HG03439 (cell line): Measurements from ENCODE around the gene DNAJA3.

Source experiments
- ATAC-seq: cut with Tn5 transposase; IDR thresholded peaks from one replicate; pipeline ENCODE4 v1.9.1; 2021; ENCODE audit warnings: mild to moderate bottlenecking, moderate library complexity; ENCODE audit not compliant: unreplicated experiment

DNAJA3 gene

DNA sequence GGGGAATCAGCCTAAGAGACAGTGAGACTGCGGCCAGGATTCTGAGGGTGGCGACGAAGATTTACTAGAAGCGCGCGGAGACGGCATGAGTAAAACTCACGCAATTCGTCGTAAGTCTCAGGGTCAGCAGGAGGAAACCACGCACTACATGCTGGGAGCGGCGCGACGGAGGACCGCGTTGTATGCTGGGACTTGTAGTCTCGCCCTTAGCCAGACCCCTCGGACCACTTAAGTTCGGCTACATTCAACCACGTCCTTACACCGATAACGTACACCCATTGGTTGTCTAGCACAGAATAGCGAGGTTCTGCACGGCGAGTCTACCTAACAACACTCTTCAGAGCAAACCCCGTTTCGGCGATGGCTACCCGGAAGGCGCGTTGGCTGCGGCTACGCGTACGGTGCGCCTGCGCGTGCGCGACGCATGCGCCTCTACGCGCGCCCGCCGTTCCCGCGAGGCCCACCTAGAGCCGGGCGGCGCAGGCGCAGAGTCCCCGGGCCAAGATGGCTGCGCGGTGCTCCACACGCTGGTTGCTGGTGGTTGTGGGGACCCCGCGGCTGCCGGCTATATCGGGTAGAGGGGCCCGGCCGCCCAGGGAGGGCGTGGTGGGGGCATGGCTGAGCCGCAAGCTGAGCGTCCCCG lies at the start of gene DNAJA3:
TSS of gene DNAJA3 (plus strand) at position 491 of the 643 bp plus-strand sequence. CDS start at position 505, 14 bp downstream.
- peak; percentile 90 for ATAC-seq

DNA sequence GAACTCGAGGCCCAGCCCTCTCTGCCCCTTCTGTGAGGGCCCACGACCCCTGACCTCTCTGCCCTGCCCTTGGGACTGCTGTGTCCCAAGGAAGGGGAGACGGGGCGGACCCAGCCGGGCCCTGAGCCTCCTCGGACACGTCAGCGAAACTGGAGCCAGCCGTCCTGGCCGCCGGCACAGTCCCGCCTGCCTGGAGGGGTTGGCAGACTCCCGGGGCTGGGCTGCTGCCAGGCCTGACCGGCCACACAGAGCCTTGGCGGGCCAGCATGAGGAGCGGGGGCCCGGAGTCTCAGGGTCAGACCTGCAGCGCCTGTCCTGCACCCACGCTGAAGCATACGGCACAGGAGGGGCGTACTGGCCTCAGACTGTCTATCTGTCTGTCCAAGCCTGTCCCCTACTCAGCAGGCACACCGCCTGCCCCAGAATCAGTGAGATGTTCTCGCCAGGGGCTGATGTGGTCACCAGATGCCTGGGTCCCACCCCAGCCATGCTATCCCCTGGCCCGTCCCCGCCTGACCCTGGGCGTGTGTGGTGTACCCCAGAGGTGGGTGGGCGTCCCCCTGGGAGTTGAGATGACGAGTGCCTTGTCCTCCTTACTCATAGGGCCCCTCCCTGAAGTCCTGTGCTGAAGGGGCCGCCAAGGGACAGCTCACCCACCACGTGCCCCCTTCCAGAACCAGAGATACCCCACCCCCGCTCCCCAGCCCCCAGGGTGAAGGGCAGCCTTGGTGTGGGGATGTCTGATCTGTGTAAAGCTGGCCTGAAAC lies 49.4 kb upstream of the DNAJA3 start:
- no peak for ATAC-seq

DNA sequence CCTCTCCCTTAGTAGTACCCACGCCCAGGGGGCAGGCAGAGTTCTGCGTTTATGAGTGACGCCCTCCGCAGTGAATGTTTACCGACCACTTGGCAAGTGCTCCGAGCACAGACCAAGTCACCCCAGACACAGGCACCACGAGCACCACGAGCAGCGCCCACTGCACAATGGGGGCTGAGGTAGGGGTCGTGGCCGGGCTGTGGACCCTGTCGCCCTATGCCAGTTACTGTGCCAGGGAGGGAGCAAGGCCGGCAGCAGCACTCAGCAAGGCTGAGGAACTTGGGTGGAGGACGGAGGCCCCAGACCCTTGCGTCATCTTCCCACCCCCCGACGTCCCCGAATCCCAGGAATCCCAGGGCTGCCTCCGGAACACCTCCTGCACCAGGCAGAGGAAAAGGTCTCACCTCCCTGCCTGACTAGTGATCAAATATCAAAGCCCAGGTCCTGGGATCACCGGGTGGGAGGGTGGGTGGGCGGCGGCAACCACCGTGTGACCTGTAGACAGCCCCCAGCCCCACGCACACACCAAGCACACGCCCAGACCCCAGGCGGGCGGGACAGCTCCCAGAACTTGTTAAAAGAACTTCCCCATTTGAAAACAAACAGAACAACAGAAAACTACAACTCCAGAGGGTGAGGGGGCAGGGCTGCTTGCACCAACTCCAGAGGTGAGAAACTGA lies 48.6 kb upstream of the DNAJA3 start:
- no peak for ATAC-seq

DNA sequence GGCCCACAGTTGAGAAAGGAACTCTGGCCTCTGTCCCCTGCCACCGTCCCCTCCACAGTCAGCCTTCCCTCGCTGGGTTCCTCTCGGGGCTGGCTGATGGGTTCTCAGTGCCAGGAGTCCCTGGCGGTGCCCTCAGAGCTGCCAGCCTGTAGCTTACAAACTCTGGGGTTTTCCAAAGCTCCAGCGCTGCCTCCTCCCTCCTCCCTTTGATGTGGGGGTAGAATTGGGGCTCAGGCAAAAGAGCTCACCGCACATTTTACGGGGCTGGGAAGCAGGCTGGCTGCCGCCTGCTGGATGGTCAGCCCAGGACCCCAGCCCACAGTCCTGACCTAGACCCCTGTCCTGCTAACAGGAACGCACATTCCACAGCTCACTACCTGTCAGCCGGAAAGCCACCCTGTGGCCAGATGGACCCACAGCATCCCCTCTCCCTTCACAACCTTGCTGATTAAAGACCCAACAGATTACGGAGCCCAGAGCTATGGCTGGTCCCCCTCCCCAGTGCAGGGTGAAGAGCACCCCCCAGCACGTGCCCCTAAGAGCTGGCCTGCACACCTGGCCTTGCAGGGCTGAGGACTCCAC lies 48.0 kb upstream of the DNAJA3 start:
- no peak for ATAC-seq

DNA sequence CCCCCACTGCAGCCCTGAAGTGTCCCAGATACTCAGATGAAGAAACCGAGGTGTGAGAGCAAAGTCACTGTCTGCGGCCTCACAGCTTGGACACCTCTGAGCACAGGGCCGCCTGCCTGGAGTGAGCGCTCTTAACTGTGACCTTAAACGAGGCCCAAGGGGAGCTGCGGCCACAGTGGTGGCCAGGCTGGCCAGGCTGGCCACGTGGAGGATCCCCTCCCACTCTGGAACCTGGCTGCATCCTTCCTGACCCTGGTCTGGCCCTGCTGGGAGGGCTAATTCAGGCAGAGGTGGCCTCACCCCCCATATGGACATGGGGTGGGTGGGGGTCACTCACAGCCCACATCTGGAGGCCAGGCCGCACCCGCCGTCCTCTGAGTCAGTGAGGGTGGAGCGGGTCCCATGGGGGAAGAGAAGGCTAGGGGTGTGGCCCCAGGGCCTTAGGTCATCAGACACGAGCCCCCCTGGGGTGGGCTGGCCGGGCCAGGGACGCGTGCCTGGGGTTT lies 47.5 kb upstream of the DNAJA3 start:
- no peak for ATAC-seq

DNA sequence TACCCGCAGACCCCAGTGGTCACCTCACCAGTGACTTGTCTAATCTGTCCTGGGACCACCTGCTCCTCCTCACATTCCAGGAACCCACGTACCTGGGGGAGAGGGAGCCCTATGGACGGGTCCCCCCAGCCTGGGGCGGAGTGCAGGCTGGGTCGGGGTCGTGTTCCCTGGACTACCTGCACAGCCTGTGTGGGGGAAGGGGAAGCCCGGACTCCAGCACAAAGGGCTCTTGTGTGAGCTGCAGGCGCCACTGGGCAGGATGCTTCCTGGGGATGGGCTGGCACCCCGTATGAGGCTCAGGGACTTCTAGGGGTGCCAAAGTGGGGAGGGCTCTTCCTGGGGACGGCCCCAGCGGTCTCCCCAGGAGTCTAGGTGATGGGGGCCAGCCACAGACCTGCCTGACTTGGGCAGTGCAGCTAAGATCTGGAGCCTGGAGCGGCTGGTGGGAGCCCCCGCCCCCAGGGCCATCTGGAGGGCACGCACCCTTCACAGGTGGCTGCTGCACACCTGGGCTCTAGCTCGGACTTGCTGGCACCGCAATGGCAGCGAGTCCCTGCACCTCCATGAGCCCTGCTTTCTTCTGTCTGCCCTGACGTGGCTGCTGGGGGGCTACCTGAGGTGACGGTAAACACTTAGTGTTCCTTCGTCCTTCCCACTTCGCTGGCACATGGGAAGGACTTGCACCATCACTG lies 46.5 kb upstream of the DNAJA3 start:
- no peak for ATAC-seq

DNA sequence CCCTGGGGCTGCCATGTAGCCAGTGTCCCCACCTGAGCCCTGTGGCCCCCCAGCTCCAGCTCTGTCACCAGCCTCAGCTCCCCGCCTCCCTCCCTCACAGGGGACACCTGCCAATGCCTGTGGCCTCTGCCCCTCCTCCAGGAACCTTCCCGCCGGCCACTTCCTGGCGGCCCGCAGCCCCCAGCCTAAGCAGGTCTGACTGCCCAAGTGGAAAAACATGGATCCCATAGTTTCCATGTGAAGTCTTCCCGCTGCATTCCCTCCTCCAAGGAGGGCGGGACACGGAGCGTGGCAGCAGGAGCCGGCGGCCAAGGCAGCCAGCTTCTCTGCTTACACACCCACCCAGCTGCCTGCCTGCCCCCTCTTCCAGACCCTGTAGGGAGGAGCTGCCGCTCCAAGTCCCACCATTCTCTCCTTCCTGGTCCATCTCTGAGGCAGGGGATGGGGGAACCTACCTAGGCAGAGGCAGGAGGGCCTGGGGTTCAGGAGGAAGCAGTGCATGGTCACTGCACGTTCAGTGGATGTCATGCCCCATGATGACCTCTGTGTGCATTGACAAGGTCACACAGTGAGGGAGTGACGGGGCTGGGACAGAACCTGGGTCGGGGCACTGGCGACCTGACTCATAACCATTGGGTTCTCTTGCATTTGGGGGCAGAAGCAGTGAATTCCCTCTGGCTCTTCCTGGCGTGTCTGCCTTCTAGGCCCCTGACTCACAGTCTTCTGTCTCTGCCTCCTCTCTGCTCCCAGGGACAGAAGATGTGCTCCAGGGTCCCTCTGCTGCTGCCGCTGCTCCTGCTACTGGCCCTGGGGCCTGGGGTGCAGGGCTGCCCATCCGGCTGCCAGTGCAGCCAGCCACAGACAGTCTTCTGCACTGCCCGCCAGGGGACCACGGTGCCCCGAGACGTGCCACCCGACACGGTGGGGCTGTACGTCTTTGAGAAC lies 45.3 kb upstream of the DNAJA3 start:
- ATAC-seq: no peak

DNA sequence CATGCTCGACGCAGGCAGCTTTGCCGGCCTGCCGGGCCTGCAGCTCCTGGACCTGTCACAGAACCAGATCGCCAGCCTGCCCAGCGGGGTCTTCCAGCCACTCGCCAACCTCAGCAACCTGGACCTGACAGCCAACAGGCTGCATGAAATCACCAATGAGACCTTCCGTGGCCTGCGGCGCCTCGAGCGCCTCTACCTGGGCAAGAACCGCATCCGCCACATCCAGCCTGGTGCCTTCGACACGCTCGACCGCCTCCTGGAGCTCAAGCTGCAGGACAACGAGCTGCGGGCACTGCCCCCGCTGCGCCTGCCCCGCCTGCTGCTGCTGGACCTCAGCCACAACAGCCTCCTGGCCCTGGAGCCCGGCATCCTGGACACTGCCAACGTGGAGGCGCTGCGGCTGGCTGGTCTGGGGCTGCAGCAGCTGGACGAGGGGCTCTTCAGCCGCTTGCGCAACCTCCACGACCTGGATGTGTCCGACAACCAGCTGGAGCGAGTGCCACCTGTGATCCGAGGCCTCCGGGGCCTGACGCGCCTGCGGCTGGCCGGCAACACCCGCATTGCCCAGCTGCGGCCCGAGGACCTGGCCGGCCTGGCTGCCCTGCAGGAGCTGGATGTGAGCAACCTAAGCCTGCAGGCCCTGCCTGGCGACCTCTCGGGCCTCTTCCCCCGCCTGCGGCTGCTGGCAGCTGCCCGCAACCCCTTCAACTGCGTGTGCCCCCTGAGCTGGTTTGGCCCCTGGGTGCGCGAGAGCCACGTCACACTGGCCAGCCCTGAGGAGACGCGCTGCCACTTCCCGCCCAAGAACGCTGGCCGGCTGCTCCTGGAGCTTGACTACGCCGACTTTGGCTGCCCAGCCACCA lies 44.4 kb upstream of the DNAJA3 start:
- ATAC-seq: no peak

DNA sequence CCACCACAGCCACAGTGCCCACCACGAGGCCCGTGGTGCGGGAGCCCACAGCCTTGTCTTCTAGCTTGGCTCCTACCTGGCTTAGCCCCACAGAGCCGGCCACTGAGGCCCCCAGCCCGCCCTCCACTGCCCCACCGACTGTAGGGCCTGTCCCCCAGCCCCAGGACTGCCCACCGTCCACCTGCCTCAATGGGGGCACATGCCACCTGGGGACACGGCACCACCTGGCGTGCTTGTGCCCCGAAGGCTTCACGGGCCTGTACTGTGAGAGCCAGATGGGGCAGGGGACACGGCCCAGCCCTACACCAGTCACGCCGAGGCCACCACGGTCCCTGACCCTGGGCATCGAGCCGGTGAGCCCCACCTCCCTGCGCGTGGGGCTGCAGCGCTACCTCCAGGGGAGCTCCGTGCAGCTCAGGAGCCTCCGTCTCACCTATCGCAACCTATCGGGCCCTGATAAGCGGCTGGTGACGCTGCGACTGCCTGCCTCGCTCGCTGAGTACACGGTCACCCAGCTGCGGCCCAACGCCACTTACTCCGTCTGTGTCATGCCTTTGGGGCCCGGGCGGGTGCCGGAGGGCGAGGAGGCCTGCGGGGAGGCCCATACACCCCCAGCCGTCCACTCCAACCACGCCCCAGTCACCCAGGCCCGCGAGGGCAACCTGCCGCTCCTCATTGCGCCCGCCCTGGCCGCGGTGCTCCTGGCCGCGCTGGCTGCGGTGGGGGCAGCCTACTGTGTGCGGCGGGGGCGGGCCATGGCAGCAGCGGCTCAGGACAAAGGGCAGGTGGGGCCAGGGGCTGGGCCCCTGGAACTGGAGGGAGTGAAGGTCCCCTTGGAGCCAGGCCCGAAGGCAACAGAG lies 43.5 kb upstream of the DNAJA3 start:
- no peak for ATAC-seq

DNA sequence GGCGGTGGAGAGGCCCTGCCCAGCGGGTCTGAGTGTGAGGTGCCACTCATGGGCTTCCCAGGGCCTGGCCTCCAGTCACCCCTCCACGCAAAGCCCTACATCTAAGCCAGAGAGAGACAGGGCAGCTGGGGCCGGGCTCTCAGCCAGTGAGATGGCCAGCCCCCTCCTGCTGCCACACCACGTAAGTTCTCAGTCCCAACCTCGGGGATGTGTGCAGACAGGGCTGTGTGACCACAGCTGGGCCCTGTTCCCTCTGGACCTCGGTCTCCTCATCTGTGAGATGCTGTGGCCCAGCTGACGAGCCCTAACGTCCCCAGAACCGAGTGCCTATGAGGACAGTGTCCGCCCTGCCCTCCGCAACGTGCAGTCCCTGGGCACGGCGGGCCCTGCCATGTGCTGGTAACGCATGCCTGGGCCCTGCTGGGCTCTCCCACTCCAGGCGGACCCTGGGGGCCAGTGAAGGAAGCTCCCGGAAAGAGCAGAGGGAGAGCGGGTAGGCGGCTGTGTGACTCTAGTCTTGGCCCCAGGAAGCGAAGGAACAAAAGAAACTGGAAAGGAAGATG lies 42.8 kb upstream of the DNAJA3 start:
- ATAC-seq: no peak

DNA sequence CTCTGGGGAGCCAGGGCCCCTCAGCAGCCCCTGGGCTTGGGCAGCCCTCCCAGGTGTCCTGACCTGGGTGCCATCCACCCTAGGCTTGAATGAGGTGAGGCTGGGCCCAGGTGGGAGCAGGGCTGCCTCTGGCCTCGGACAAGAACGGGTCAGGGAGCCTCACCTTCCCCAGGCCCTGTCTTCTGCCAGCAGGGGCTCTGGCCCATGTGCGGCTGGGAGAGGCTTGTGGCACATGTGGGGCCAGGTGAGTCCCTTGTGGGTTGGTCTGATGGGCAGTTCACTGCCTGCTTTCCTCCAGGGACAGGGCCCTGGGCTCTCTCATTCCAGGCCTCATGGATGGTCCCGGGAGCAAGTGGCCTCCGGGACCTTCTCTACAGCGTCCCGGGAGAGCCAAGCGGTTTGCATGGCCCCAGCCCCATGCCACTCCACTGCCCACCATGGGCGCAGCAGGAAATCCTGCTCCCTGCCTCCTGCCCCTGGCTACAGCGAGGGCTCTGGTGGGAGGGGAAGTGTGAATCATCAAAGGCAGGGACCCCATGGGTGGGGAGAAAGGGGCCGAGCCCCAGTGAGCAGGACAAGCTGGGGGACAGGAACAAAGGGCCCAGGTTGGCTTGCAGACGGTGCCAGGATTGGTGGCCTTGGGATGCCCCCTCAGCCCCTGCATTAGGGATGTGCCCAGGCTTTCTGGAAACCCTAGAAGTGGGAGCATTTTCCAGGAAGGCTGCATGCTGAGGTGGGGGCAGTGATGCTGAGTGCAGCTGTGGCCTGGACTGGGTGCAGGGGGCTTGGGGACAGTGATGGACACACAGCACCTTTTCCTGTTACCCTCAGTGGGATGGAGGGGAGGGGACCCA lies 41.9 kb upstream of the DNAJA3 start:
- ATAC-seq: no peak

DNA sequence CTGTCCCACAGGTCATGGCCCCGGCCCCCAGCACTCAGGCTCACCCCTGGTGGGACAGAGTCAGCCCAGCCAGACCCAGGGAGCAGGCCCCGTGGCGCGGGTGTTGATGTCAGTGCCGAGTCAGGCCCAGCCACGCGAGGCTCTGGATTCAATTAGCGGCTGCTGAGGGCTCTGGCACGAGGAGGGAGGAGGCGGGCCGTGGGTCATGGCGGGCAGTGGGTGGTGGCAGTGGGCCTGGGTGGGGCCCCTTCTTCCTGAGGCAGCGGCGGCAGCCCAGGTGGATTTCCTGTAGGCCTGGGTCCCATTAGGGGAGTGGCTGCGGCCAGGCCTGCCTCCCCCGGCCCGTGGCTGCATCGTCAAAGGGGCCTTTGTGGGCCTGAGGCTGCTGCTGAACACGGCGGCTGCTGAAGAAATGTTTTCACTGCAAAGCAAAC lies 41.1 kb upstream of the DNAJA3 start:
- no peak for ATAC-seq

DNA sequence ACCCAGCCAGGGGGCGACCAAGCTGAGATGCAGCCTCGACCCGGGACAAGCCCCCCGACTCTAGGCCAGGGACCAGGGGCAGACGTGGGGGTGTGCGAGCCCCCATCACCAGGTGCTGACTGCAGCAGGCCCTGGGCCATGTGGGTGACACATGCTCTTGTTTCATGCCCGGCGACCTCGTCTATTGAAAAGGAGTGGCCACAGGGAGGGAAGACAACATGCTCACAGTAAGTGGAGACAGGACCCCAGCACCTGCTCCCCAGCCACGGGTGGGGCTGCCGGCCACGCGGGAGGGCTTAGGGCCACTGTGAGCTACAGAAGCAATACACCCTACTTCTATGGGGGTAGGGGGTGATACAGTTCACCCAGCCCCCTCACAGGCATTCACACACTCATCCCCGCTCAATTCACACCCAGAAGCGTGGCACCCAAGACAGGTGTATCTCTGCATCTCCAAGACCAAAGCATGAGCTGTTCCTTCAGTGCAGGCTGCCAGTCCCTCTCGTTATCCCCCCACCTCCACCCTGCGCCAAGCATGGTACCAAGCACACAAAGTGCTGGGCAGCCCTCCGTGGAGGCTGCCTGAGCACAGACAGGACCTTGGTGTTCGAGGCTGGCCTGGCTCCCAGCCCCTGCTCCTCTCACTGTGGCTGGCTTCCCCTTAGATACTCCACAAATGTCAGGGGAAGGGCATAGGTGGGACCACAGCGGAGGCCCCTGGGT lies 40.4 kb upstream of the DNAJA3 start:
- ATAC-seq: no peak

DNA sequence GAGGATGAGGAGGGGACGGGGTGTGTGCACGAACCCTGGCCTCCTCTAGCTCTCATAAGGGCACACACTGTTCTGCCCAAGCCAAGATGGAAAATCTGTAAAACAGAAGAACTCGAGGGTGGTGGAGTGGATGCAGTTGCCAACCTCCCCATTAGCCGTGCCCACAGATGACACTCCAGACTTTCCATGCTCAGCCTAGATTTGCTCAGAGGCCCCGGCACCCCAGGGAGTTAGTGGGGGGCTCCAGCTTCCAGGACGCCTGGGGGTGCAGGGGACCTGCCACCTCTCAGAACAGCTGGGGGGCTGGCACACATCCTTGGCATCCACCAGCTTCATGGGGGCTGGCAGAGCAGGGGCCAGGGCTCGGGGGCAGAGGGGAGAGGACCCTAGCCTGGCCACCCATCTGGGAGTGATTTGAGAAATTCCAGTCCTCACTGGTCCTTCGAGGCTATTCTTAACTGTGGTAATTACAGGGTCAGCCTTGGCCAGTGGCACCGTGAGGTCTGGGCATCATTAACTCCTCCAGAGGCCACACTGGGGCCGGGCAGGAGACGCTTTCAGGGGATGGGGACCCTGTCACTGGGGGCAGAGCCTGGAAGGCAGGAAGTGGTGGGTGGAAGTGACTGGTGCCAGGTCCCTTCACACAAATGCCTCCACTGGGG lies 39.7 kb upstream of the DNAJA3 start:
- ATAC-seq: no peak

DNA sequence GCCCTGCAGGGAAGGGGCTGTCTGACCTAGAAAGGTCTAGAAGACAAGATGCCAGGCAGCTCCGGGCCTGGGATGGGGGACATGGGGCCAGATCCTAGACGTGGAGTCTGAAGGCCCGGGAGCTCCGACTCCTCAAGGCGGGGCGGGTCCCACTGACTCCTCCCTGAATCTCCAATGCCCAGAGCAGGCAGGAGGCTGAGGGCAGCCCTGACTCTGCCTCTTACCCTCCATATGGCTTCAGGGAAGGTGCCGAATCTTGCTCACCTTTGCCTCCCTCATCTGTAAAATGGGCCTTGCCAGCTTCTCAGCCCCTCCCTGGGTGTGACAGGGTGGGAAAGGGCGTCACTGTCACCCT lies 39.2 kb upstream of the DNAJA3 start:
- no peak for ATAC-seq
